ENCODE measurements around the gene TMEM8B. TPM values are rescaled to one million over a fixed set of nuclear protein-coding genes. Genes with fewer than 3 reads are reported as not detected.

The TMEM8B gene, protein sequence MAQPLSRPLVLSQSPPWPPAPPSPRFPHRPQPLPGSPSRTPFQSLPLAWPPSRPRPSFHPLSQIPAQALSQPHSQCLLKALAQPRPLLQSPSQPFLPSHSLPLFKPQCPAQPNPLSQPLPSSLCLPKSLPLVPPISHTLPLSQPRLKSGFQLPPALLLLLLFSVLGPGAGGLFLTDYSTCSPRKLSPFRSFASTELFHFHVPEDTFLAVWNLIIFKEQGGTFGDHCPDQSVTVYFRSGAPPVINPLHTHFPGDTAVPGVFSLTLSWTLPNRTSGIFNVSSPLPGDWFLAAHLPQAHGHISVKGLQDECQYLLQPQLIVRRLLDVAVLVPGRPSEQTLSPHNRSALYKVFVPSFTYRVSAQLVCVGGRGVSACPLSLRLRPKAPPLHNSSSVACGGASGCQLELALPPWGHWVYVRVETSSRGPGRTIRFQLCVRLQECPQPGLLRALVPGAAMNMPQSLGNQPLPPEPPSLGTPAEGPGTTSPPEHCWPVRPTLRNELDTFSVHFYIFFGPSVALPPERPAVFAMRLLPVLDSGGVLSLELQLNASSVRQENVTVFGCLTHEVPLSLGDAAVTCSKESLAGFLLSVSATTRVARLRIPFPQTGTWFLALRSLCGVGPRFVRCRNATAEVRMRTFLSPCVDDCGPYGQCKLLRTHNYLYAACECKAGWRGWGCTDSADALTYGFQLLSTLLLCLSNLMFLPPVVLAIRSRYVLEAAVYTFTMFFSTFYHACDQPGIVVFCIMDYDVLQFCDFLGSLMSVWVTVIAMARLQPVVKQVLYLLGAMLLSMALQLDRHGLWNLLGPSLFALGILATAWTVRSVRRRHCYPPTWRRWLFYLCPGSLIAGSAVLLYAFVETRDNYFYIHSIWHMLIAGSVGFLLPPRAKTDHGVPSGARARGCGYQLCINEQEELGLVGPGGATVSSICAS
- 0.35 and 0.59 TPM in 2 replicates for total RNA-seq

DNA sequence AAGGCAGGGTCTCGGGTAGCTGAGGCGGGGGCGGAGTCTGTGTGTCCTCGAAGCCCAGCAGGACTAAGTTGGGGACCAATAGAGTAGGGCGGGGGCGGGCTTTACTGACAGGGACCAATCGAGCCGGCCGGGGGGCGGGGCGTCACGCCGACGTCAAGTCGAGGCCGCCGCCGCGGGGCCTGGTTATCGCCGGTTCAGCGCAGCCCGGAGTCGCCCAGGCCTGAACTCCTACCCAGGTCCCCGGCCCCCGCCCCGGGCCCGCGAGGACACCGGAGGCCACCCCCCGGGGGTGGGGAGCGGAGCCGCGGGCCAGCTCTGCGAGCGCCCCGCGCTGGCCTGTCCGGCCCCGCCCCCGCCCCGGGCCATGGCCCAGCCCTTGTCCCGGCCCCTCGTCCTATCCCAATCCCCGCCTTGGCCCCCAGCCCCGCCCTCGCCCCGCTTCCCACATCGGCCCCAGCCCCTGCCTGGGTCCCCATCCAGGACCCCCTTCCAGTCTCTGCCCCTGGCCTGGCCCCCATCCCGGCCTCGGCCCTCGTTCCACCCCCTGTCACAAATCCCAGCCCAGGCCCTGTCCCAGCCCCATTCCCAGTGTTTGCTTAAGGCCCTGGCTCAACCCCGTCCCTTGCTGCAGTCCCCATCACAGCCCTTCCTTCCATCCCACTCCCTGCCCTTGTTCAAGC lies at the start of gene TMEM8B:
TMEM8B (plus strand) TSS at position 145 of the 680 bp plus-strand sequence; CDS start at position 365, 220 bp downstream.
- DNase-seq (ENCODE audit: low read depth, low spot score) = peak; percentile 63

DNA sequence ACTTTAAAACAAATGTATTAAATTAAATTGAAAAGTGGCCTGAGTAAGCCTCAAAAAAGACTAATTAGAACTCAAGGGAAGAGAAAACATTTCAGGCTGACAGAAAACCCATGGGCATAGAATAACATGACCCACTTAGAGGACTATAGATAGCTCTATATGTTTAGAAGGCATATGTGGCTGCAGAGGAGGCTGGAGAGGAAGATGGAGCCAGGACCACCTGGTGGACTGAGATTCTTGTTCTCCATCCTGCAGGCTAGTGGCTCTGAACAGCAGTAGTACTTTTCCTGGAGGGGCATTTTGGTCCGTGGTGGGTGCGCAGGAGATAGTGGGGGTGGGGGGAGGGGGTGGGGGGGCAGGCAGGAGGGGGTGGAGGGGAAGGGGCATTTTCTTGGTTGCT lies 48.0 kb upstream of the TMEM8B start:
- no peak for DNase-seq (ENCODE audit: low read depth, low spot score)

DNA sequence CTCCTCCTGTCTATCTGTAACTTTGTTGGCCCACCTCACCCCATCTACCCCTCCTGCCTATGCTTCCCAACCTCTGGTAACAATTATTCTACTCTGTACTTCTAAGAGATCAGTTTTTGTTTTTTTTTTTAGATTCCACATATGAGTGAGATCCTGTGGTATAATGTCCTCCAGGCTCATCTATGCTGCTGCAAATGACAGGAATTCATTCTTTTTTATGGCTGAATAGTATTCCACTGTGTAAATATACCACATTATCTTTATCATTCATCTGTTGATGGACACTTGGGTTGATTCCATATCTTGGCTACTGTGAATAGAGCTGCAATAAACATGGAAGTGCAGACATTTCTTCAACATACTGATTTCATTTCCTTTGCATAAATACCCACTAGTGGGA lies 45.6 kb upstream of the TMEM8B start:
- DNase-seq (ENCODE audit: low read depth, low spot score) = no peak

DNA sequence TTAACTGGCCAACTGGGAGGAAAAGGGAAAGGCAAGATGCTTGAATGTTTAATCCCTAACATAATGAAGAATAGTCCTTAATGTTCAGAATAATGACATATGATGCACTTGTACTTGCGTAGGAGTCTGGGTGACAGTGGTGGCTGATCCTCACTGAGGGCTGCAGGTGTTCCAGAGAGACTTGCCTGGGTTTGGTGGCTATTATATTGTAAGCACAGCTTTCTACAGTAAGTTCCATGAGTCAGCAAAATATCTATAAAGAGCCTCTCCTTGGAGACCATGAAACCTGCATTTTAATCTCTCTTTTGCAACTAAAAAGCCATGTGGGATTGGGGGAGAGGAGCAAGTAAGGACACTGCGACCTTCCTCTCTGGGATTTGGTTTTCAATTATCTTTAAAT lies 39.5 kb upstream of the TMEM8B start:
- DNase-seq (ENCODE audit: low read depth, low spot score) = no peak

GRCh38 chr9:35790025-35790384 lies 39.0 kb upstream of the TMEM8B start:
- DNase-seq (ENCODE audit: low read depth, low spot score) = no peak

DNA sequence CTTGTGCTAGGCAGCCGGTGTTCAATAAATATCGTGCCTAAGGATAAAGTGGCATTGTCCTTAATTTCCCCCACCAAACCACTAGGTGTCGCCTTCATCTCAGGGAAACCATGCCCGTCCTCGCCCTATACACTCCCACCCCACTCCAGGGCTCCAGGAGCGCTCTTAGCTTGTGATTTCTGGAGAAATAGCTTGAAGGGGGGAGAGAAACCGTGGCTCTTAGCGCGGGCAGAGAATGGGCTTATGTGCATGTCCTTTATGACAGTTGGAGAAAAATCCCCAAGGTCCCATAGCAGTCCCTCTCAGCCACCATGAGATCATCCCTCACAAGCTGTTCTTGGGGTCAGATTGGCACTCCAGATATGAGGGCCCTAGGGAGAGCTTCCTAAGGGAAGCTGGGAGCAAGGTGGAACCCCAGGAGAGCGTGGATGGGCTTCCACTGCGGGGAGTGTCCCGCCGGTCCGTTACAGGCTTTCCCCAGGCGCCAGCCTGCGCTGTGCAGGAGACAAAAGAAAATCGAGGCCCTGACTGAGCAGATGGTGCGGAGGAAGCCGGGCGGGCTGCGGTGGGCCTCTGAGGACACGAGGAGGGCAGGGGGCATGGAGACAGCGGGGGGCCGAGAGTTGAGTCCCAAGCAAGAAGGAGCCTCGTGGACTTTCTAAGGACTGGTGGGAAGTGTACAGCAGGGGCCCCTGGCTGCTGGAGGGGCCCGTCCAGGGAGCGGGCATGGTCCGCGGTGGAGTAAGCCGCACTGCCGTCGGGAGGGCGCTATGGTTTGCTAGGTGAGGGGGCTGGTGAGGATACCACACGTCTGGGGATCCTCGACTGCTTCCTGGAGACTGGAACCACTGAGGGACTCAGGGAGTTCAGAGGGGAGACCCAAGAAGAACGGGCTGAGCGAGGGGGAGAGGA lies 38.4 kb upstream of the TMEM8B start:
- peak; percentile 61 for DNase-seq (ENCODE audit: low read depth, low spot score)

GRCh38 chr9:35791297-35791921 lies 37.6 kb upstream of the TMEM8B start, which contains the start of gene NPR2:
NPR2 (plus strand) TSS chr9:35791591; CDS start chr9:35792409, 818 bp downstream.
- no peak for DNase-seq (ENCODE audit: low read depth, low spot score)

DNA sequence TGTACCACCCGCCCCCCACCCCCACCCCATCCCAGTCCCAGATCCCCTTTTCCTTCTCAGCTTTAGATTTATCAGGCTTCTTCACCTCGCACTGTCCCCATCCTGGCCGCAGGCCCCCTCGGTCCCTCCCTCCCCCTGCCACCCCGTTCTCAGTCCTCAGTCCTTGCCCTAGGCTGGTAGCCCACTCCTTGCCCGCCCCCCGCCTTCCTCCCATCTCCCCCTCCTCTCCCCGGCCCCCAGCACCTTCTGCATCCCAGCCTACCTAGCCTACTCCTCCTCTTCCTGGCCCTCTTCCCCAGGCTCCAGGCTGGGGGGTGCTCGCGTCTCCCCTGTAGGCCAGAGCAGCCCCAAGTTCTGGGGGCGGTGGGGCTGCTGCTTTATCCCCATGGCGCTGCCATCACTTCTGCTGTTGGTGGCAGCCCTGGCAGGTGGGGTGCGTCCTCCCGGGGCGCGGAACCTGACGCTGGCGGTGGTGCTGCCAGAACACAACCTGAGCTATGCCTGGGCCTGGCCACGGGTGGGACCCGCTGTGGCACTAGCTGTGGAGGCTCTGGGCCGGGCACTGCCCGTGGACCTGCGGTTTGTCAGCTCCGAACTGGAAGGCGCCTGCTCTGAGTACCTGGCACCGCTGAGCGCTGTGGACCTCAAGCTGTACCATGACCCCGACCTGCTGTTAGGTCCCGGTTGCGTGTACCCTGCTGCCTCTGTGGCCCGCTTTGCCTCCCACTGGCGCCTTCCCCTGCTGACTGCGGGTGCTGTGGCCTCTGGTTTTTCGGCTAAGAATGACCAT lies 36.8 kb upstream of the TMEM8B start:
- no peak for DNase-seq (ENCODE audit: low read depth, low spot score)

- DNase-seq (ENCODE audit: low read depth, low spot score) = no peak
Observed at GRCh38 chr9:35792826-35793225, 36.2 kb upstream of the TMEM8B start.

DNA sequence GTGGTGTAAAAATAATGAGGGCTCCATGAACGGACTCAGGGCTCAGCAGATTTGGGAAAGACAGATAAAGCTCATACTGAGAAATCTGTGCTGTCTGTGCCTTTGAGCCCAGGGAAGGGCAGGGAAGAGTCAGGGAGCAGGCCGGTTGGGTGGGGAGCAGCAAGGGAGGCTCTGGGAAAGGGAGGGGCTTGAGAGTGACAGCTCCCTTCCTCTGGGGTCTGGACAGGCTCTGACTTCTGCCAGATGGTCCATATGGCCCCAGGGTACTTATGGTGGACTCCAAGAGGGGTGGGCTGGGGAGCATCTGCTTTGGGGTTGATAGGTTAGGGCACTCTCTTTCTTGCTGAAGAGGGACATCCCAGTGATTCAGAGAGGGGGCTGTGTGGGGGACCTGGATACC lies 35.6 kb upstream of the TMEM8B start:
- no peak for DNase-seq (ENCODE audit: low read depth, low spot score)

DNA sequence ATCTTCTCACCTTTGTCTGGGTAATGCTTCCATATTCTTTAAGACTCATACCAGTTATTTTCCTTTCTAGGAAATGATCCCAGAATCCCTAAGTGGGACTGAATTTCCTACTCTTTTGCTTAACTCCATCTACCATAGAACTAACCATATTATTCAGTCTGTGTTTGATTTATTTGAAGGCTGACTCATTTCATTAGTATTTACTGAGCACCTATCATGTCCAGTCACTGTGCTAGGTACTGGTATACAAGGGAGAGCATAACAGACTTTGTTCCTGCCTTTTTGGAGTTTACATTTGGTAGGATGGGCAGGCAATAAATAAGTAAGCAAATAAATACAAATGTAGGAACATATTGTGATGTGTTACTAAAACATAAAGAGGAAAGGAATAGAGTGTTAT lies 33.3 kb upstream of the TMEM8B start:
- DNase-seq (ENCODE audit: low read depth, low spot score) = no peak

GRCh38 chr9:35797311-35798109 lies 31.5 kb upstream of the TMEM8B start:
- DNase-seq (ENCODE audit: low read depth, low spot score) = no peak

- DNase-seq (ENCODE audit: low read depth, low spot score) = no peak
Observed at GRCh38 chr9:35798658-35799374, 30.2 kb upstream of the TMEM8B start.

DNA sequence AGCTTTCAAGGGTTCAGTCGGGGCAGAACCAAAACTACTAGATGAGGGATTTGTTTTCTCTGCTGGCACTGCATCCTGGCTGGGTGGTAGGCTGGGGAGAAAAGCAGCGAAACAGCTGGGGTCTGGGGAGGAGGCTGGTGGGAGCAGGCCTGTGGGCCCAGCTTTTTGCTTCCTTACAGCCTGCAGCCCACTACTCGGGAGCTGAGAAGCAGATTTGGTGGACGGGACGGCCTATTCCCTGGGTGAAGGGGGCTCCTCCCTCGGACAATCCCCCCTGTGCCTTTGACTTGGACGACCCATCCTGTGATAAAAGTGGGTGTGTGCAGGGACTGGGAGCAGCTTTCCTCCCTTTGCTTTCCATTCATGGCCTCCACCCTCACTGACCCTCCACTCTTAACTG lies 28.5 kb upstream of the TMEM8B start:
- no peak for DNase-seq (ENCODE audit: low read depth, low spot score)

DNA sequence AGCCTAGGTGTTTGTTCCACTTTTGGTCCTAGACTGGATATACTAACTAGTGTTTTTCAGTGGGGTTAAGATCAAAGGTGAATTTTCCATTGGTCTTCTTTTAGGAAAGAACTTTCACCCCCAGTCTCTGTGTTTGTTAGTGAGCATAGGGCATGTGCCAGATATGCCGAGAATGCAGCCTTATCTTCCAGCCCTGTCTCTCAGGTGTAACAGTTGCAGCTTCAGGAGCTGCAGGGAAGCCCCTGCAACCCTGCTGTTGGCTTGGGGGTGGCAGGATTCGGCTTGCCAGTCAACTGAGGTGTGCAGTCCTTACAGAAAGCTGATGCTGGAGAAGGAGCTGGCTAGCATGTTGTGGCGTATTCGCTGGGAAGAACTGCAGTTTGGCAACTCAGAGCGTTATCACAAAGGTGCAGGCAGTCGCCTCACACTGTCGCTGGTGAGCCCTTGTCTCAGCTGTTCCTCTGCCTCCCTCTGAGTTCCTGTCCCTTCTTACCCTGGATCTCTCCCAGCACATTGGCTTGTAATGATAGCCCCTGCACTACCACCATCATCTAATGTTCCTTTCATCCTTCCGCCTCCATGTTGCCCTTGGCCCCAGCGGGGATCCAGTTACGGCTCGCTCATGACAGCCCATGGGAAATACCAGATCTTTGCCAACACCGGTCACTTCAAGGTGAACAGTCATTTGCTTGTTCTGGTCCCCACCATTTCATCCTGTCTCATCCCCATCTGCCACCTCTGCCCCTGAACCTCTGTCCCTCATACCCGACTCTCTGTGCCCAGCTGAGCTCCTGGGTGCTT lies 27.5 kb upstream of the TMEM8B start:
- DNase-seq (ENCODE audit: low read depth, low spot score) = no peak

- DNase-seq (ENCODE audit: low read depth, low spot score) = no peak
Observed at GRCh38 chr9:35806101-35806500, 22.9 kb upstream of the TMEM8B start.

DNA sequence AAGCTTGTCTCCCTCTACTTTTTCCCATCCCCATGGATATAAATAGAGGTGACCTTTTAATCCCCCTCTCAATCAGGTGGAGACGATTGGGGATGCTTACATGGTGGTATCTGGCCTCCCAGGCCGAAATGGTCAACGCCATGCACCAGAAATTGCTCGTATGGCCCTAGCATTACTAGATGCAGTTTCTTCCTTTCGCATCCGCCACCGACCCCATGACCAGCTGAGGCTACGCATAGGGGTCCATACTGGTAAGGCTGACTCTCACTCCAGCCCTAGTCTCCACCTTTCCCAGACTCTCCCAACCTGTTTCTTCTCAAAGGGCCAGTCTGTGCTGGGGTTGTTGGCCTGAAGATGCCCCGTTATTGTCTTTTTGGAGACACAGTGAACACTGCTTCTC lies 20.6 kb upstream of the TMEM8B start:
- DNase-seq (ENCODE audit: low read depth, low spot score) = no peak

All from pulmonary artery endothelial cell (primary cell).